ENCODE results near the gene CCDC57. TPM values are rescaled to one million over a fixed set of nuclear protein-coding genes. Genes with fewer than 3 reads are reported as not detected.
A peak's percentile ranks its signal among the peaks of the same experiment; 100 is the strongest.
"Not testable (repeated sequence)": the region's sequence is repeated elsewhere in the genome, so short reads cannot be mapped to it uniquely, and the experiment has no call there.

CCDC57 gene
- total RNA-seq, 1 donor from 2014 or later = 37.2 TPM

DNA sequence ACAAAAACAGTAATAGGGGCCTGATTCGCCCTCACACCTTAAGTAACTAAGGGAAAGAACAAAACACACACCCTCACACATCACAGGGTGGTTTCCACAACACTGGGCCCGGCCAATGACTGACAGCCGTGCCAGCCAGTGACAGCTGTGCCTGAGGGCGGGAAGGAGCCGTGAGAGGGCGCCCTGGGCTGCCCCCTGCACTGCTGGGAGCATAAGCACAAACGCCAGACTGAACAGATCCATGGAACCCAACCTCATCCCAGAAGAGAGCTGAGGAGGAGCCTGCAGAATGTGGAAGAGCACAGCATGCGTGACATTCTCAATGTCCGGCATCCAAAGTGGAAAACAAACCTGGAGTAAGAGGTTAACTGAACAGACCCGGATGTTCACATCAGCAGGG is 44.8 kb upstream of the CCDC57 start:
- H3K27me3 Mint-ChIP-seq (ENCODE audit: unreplicated experiment) = peaks cover 2% of the 10 kb centered on the region
- TF ChIP-seq CTCF (IDR thresholded peaks at IDR 0.05; ENCODE audit: unreplicated experiment) = no peak
- H3K36me3 Mint-ChIP-seq (ENCODE audit: low read depth, unreplicated experiment) = peaks cover 71% of the 10 kb centered on the region
- peaks cover under 1% of the 10 kb centered on the region for H3K4me1 Mint-ChIP-seq (ENCODE audit: unreplicated experiment)
- H3K9me3 Mint-ChIP-seq (ENCODE audit: unreplicated experiment) = no peaks in the 10 kb centered on the region
- peak overlapping the region; percentile 8 for H3K4me3 Mint-ChIP-seq (ENCODE audit: unreplicated experiment)
- no peak for DNase-seq (ENCODE audit: low spot score)
- peak overlapping the region; percentile 48 for H3K27ac Mint-ChIP-seq (ENCODE audit: unreplicated experiment)

DNA sequence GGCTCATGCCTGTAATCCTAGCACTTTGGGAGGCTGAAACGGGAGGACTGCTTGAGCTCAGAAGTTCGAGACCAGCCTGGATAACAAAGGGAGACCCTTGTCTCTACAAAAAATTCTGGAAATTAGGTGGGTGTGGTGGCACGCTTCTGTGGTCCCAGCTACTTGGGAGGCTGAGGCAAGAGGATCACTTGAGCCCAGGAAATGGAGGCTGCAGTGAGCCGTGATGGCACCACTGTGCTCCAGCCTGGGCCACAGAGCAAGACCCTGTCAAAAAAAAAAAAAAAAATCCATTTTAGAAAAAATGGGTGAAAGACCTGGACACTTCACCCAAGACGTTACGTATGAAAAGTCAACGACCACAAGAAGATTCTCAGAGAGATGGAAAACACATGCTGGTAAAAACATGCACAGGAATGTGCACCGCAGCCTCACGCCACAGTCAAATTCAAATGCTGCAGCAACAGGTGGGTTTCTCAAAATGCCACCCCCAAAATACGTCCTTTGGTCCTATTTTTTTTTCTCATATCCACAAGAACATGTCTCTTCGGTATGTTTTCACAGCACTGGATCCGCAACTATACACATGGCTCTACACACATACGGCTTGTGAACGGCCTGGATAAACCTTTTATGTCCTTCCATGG is 43.7 kb upstream of the CCDC57 start:
- no peak for TF ChIP-seq CTCF (IDR thresholded peaks at IDR 0.05; ENCODE audit: unreplicated experiment)
- Mint-ChIP-seq H3K36me3 (ENCODE audit: low read depth, unreplicated experiment) (peaks cover 71% of the 10 kb centered on the region), H3K27me3 (ENCODE audit: unreplicated experiment) (peaks cover 6% of the 10 kb centered on the region), H3K4me1 (ENCODE audit: unreplicated experiment) (peaks cover 4% of the 10 kb centered on the region), H3K4me3 (ENCODE audit: unreplicated experiment) (peak overlapping the region; percentile 67), H3K9me3 (ENCODE audit: unreplicated experiment) (no peaks in the 10 kb centered on the region), H3K27ac (ENCODE audit: unreplicated experiment) (peak overlapping the region; percentile 14)
- DNase-seq (ENCODE audit: low spot score) = no peak

GRCh38 chr17:82255402-82255972 is 42.8 kb upstream of the CCDC57 start:
- Mint-ChIP-seq H3K4me3 (ENCODE audit: unreplicated experiment) (peak overlapping the region; percentile 22), H3K36me3 (ENCODE audit: low read depth, unreplicated experiment) (peaks cover 70% of the 10 kb centered on the region), H3K27ac (ENCODE audit: unreplicated experiment) (no peak overlapping the region), H3K9me3 (ENCODE audit: unreplicated experiment) (no peaks in the 10 kb centered on the region), H3K4me1 (ENCODE audit: unreplicated experiment) (peaks cover 6% of the 10 kb centered on the region), H3K27me3 (ENCODE audit: unreplicated experiment) (peaks cover 8% of the 10 kb centered on the region)
- no peak for TF ChIP-seq CTCF (IDR thresholded peaks at IDR 0.05; ENCODE audit: unreplicated experiment)
- DNase-seq (ENCODE audit: low spot score) = no peak

- not testable (repeated sequence) for H3K4me3 Mint-ChIP-seq (ENCODE audit: unreplicated experiment); H3K9me3 Mint-ChIP-seq (ENCODE audit: unreplicated experiment); H3K27ac Mint-ChIP-seq (ENCODE audit: unreplicated experiment); DNase-seq (ENCODE audit: low spot score); H3K27me3 Mint-ChIP-seq (ENCODE audit: unreplicated experiment); H3K4me1 Mint-ChIP-seq (ENCODE audit: unreplicated experiment)
- H3K36me3 Mint-ChIP-seq (ENCODE audit: low read depth, unreplicated experiment) = peaks cover 63% of the 10 kb centered on the region
These were observed 42.1 kb upstream of the CCDC57 start for GRCh38 chr17:82254746-82255145.

DNA sequence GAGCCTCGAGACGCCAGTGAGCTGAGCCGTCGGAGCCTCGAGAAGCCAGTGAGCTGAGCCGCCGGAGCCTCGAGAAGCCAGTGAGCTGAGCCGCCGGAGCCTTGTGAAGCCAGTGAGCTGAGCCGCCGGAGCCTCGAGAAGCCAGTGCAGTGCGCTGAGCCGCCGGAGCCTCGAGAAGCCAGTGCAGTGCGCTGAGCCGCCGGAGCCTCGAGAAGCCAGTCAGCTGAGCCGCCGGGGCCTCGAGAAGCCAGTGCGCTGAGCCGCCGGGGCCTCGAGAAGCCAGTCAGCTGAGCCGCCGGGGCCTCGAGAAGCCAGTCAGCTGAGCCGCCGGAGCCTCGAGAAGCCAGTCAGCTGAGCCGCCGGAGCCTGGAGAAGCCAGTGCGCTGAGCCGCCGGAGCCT is 41.5 kb upstream of the CCDC57 start:
- not testable (repeated sequence) for H3K9me3 Mint-ChIP-seq (ENCODE audit: unreplicated experiment); H3K27ac Mint-ChIP-seq (ENCODE audit: unreplicated experiment); DNase-seq (ENCODE audit: low spot score); H3K4me3 Mint-ChIP-seq (ENCODE audit: unreplicated experiment); H3K4me1 Mint-ChIP-seq (ENCODE audit: unreplicated experiment); H3K27me3 Mint-ChIP-seq (ENCODE audit: unreplicated experiment)
- H3K36me3 Mint-ChIP-seq (ENCODE audit: low read depth, unreplicated experiment) = peaks cover 57% of the 10 kb centered on the region

- Mint-ChIP-seq H3K4me1 (ENCODE audit: unreplicated experiment) (peaks cover 6% of the 10 kb centered on the region), H3K4me3 (ENCODE audit: unreplicated experiment) (peak overlapping the region; percentile 74), H3K27me3 (ENCODE audit: unreplicated experiment) (peaks cover 7% of the 10 kb centered on the region), H3K9me3 (ENCODE audit: unreplicated experiment) (no peaks in the 10 kb centered on the region), H3K27ac (ENCODE audit: unreplicated experiment) (peak overlapping the region; percentile 13), H3K36me3 (ENCODE audit: low read depth, unreplicated experiment) (peaks cover 54% of the 10 kb centered on the region)
- no peak for TF ChIP-seq CTCF (IDR thresholded peaks at IDR 0.05; ENCODE audit: unreplicated experiment)
- no peak for DNase-seq (ENCODE audit: low spot score)
These were observed 40.5 kb upstream of the CCDC57 start for GRCh38 chr17:82253179-82253544.

Measured in endothelial cell (in vitro differentiated cells).